OCI-LY1 (cell line): Measurements from ENCODE around the gene SLC25A18.

ENCODE experiments used
- EZH2 ChIP-seq: fragments of 200-600 bp; sonication (generic), shearing (Covaris generic); IDR thresholded peaks from 2 replicates; pipeline ENCODE4 v1.8.0; 2017; ENCODE audit warnings: borderline replicate concordance, mixed run types, mild to moderate bottlenecking, antibody characterized with exemption, low read length, moderate library complexity, mixed read lengths
- TF ChIP-seq, protein P1 (sequence below): fragments of 200-600 bp; sonication (generic), shearing (Covaris generic); IDR thresholded peaks from 2 replicates; pipeline ENCODE4 v1.5.1; 2017; ENCODE audit warnings: mild to moderate bottlenecking, antibody characterized with exemption, low read length, moderate library complexity, mixed read lengths

DNA sequence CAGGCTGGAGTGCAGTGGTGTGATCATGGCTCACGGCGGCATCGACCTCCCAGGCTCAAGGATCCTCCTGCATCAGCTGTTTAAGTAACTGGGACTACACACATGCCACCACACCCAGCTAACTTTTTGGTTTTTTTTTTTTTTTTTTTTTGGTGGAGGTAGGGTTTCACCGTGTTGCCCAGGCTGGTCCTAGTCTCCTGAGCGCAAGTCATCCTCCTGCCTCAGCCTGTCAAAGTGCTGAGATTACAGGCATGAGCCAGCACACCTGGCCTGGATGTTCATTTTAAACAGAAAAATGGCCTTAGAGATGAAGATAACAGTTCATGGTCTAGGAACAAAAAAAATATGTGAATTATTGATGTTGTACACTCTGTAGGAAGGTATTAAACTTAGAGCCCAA is 13.6 kb upstream of the SLC25A18 start:
- TF ChIP-seq, protein P1, sequence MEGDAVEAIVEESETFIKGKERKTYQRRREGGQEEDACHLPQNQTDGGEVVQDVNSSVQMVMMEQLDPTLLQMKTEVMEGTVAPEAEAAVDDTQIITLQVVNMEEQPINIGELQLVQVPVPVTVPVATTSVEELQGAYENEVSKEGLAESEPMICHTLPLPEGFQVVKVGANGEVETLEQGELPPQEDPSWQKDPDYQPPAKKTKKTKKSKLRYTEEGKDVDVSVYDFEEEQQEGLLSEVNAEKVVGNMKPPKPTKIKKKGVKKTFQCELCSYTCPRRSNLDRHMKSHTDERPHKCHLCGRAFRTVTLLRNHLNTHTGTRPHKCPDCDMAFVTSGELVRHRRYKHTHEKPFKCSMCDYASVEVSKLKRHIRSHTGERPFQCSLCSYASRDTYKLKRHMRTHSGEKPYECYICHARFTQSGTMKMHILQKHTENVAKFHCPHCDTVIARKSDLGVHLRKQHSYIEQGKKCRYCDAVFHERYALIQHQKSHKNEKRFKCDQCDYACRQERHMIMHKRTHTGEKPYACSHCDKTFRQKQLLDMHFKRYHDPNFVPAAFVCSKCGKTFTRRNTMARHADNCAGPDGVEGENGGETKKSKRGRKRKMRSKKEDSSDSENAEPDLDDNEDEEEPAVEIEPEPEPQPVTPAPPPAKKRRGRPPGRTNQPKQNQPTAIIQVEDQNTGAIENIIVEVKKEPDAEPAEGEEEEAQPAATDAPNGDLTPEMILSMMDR, result no peak
- no peak for TF ChIP-seq EZH2
